Liver (tissue), 9 donors: ENCODE measurements around the gene B4GALT6. TPM values are rescaled to one million over a fixed set of nuclear protein-coding genes. Genes with fewer than 3 reads are reported as not detected.

Source experiments
- DNase-seq: peaks from one replicate; pipeline ENCODE4 v3.0.0-alpha.2; 2017; ENCODE audit warnings: low spot score
- H3K27ac ChIP-seq, 2 donors: one replicate each; pipeline ENCODE4 v1.7.0; 2013; ENCODE audit warnings: inconsistent platforms in 2 of 2, low read length in 2 of 2, control low read depth in 1 of 2, low read depth in 1 of 2, mild to moderate bottlenecking in 1 of 2
- H3K27me3 ChIP-seq, 4 donors: one replicate each; pipeline versions ENCODE4 v1.6.1 to v1.7.0; 2013; ENCODE audit warnings: low read length in 3 of 4, inconsistent platforms in 1 of 4, mild to moderate bottlenecking in 1 of 4, moderate library complexity in 1 of 4; ENCODE audit not compliant: control insufficient read depth in 4 of 4, insufficient read depth in 4 of 4
- H3K36me3 ChIP-seq, 4 donors: one replicate each; pipeline versions ENCODE4 v1.6.1 to v1.7.0; 2013; ENCODE audit warnings: low read length in 3 of 4, mild to moderate bottlenecking in 3 of 4, low read depth in 1 of 4, moderate library complexity in 1 of 4; ENCODE audit not compliant: control insufficient read depth in 4 of 4, insufficient read depth in 3 of 4
- H3K4me1 ChIP-seq, 4 donors: one replicate each; pipeline versions ENCODE4 v1.6.1 to v1.7.0; 2013; ENCODE audit warnings: low read length in 3 of 4, mild to moderate bottlenecking in 3 of 4, moderate library complexity in 1 of 4; ENCODE audit not compliant: control insufficient read depth in 4 of 4, insufficient read depth in 4 of 4
- H3K4me3 ChIP-seq, 3 donors: one replicate each; pipeline versions ENCODE4 v1.6.1 to v1.7.0; 2013; ENCODE audit warnings: low read length in 3 of 3, control low read depth in 1 of 3, low read depth in 1 of 3, mild to moderate bottlenecking in 1 of 3
- H3K9ac ChIP-seq, 2 donors: one replicate each; pipeline ENCODE4 v1.7.0; 2013; ENCODE audit warnings: low read length in 2 of 2, mild to moderate bottlenecking in 2 of 2, moderate library complexity in 2 of 2, control low read depth in 1 of 2, low read depth in 1 of 2
- H3K9me3 ChIP-seq, 4 donors: one replicate each; pipeline versions ENCODE4 v1.6.1 to v1.7.0; 2013; ENCODE audit warnings: low read length in 3 of 4; ENCODE audit not compliant: control insufficient read depth in 4 of 4
- ATF3 ChIP-seq: IDR thresholded peaks from 2 replicates; pipeline ENCODE4 v1.6.1; 2016; ENCODE audit warnings: antibody characterized with exemption
- CTCF ChIP-seq: fragments of 150-350 bp; IDR thresholded peaks from 2 replicates; pipeline ENCODE4 v1.5.1; 2017; ENCODE audit warnings: improper control_type of control experiment, low read depth, low read length; ENCODE audit not compliant: missing input control
- EGR1 ChIP-seq, 2 donors: IDR thresholded peaks; 2 replicates each; pipeline ENCODE4 v1.6.1; 2016 to 2018; ENCODE audit warnings: antibody characterized with exemption in 2 of 2, low read depth in 2 of 2
- FOXA2 ChIP-seq: IDR thresholded peaks from 2 replicates; pipeline ENCODE4 v1.6.1; 2016; ENCODE audit warnings: antibody characterized with exemption
- GABPA ChIP-seq, 2 donors: IDR thresholded peaks in 1 of 2; conservative IDR thresholded peaks in 1 of 2; 2 replicates each; pipeline ENCODE4 v1.6.1; 2016; ENCODE audit warnings: antibody characterized with exemption in 2 of 2, mild to moderate bottlenecking in 1 of 2, moderate library complexity in 1 of 2
- HNF4G ChIP-seq: IDR thresholded peaks from 2 replicates; pipeline ENCODE4 v1.6.1; 2016; ENCODE audit warnings: antibody characterized with exemption
- JUND ChIP-seq, 2 donors: IDR thresholded peaks; 2 replicates each; pipeline ENCODE4 v1.6.1; 2016; ENCODE audit warnings: antibody characterized with exemption in 2 of 2
- MAX ChIP-seq: IDR thresholded peaks from 2 replicates; pipeline ENCODE4 v1.6.1; 2016; ENCODE audit warnings: antibody characterized with exemption
- NR2F2 ChIP-seq: IDR thresholded peaks from 2 replicates; pipeline ENCODE4 v1.6.1; 2016; ENCODE audit warnings: antibody characterized with exemption
- REST ChIP-seq: IDR thresholded peaks from 2 replicates; pipeline ENCODE4 v1.6.1; 2016; ENCODE audit warnings: antibody characterized with exemption, mild to moderate bottlenecking
- RXRA ChIP-seq, 2 donors: IDR thresholded peaks; 2 replicates each; pipeline ENCODE4 v1.6.1; 2017 to 2018; ENCODE audit warnings: antibody characterized with exemption in 2 of 2, mild to moderate bottlenecking in 1 of 2
- SP1 ChIP-seq: IDR thresholded peaks from 2 replicates; pipeline ENCODE4 v1.6.1; 2018; ENCODE audit warnings: antibody characterized with exemption, mild to moderate bottlenecking
- TAF1 ChIP-seq: conservative IDR thresholded peaks from 2 replicates; pipeline ENCODE4 v1.6.1; 2016; ENCODE audit warnings: antibody characterized with exemption, mild to moderate bottlenecking
- YY1 ChIP-seq: IDR thresholded peaks from 2 replicates; pipeline ENCODE4 v1.6.1; 2016; ENCODE audit warnings: antibody characterized with exemption, mild to moderate bottlenecking
- ZBTB33 ChIP-seq: IDR thresholded peaks from 2 replicates; pipeline ENCODE4 v1.6.1; 2016; ENCODE audit warnings: antibody characterized with exemption
- WGBS: extraction: QIAGEN DNeasy Blood & Tissue Kit; methylation state at CpG from one replicate; pipeline ENCODE4 v1.1.7; 2013; 5-methylcytosine and 5-hydroxymethylcytosine counted together
- polyA plus RNA-seq, 2 donors: library from polyadenylated mRNA; stranded (reverse) in 1 of 2; unstranded in 1 of 2; fragments of 200-250 nt in 1 of 2; fragments of >200 nt in 1 of 2; fragmentation: Nextera tagmentation in 1 of 2; extraction: Ambion mirVana in 1 of 2; gene quantifications; one replicate each; pipeline versions ENCODE4 v1.2.1 to v1.2.3, GENCODE V29; 2013 to 2015
- total RNA-seq, 2 donors: library from RNA; depleted of rRNA; stranded (reverse); fragments of >200 nt; gene quantifications; one replicate each; pipeline ENCODE4 v1.2.3, GENCODE V29; 2014
- donor health status: healthy.
- donor health status: healthy.
- donor health status: healthy.
- donor health status: healthy.
- donor health status: healthy.

The B4GALT6 gene
- total and polyA plus RNA-seq, 4 donors, result 0.48 to 4.2 (median 0.61) TPM

- TF ChIP-seq ZBTB33 (no peak), HNF4G (no peak), FOXA2 (no peak), EGR1 (IDR thresholded peaks at IDR 0.05; ENCODE audit: low read depth in 2 of 2) (no peak), ATF3 (no peak)
These were observed 72.3 kb downstream of the B4GALT6 start (continued) for GRCh38 chr18:31612124-31612523.

- Histone ChIP-seq H3K9me3 (no peaks in the 10 kb centered on the region), H3K4me3 (no peak overlapping the region), H3K4me1 (peaks cover 0 to 6% (median 3%) of the 10 kb centered on the region in 4 donors), H3K36me3 (no peaks in the 10 kb centered on the region), H3K27me3 (no peaks in the 10 kb centered on the region), H3K27ac (no peak overlapping the region), H3K9ac (no peak overlapping the region)
- no peak for DNase-seq
- WGBS, result 91% methylated on average over 5 of the region's 5 CpGs
- TF ChIP-seq YY1 (no peak), RXRA (IDR thresholded peaks at IDR 0.05) (no peak), EGR1 (IDR thresholded peaks at IDR 0.05; ENCODE audit: low read depth in 2 of 2) (no peak), MAX (no peak), REST (no peak), JUND (IDR thresholded peaks at IDR 0.05) (no peak), GABPA (IDR thresholded peaks at IDR 0.05 in 1 of 2, conservative IDR thresholded peaks at IDR 0.05 in 1 of 2) (no peak), ATF3 (no peak), TAF1 (no peak), CTCF (no peak), SP1 (no peak), NR2F2 (no peak), ZBTB33 (no peak), HNF4G (no peak)
These were observed 72.9 kb downstream of the B4GALT6 start for GRCh38 chr18:31611511-31611910.
